Measurements from ENCODE around the gene ZDHHC14. TPM values are rescaled to one million over a fixed set of nuclear protein-coding genes. Genes with fewer than 3 reads are reported as not detected.

The ZDHHC14 gene
- total RNA-seq, 2 experiments from 2014 or later = 1.3 to 1.6 TPM

GRCh38 chr6:157560691-157561413 is 179.9 kb downstream of the ZDHHC14 start:
- no peaks in the 10 kb centered on the region for H3K36me3 ChIP-seq (ENCODE audit: insufficient read depth, low read length)
- POLR2A ChIA-PET = no interaction called here
- ATAC-seq (ENCODE audit: poor library complexity) (no peak), DNase-seq (no peak)
- H3K27ac Mint-ChIP-seq = no peak overlapping the region
- H3K9me3 ChIP-seq (ENCODE audit: control insufficient read depth in 1 of 2, insufficient read depth in 1 of 2, low read length in 2 of 2) = no peaks in the 10 kb centered on the region
- peaks cover 29% of the 10 kb centered on the region for H3K4me1 ChIP-seq (ENCODE audit: insufficient read depth, low read length)
- no peaks in the 10 kb centered on the region for H3K9me3 Mint-ChIP-seq
- H3K4me3 Mint-ChIP-seq = no peak overlapping the region
- H3K4me1 Mint-ChIP-seq (ENCODE audit: low read depth) = peaks cover 21% of the 10 kb centered on the region
- H3K4me3 ChIP-seq (ENCODE audit: low read length) = no peak overlapping the region
- no peaks in the 10 kb centered on the region for H3K27me3 Mint-ChIP-seq
- TF ChIP-seq CTCF (IDR thresholded peaks at IDR 0.05) = no peak
- no peaks in the 10 kb centered on the region for H3K27me3 ChIP-seq (ENCODE audit: control insufficient read depth in 1 of 2, insufficient read depth in 2 of 2, low read length in 2 of 2)
- no peaks in the 10 kb centered on the region for H3K36me3 Mint-ChIP-seq (ENCODE audit: low read depth)
- CTCF ChIA-PET = no interaction called here
- intact Hi-C loops (cut with DNase I, micrococcal nuclease) = no loop called here
- no peak overlapping the region for H3K27ac ChIP-seq (ENCODE audit: low read depth in 1 of 2, low read length in 2 of 2)

- Mint-ChIP-seq H3K4me1 (ENCODE audit: low read depth) (peaks cover 21% of the 10 kb centered on the region), H3K9me3 (no peaks in the 10 kb centered on the region), H3K36me3 (ENCODE audit: low read depth) (no peaks in the 10 kb centered on the region), H3K27me3 (no peaks in the 10 kb centered on the region), H3K4me3 (no peak overlapping the region), H3K27ac (no peak overlapping the region)
- no peaks in the 10 kb centered on the region for H3K9me3 ChIP-seq (ENCODE audit: control insufficient read depth in 1 of 2, insufficient read depth in 1 of 2, low read length in 2 of 2)
- no peaks in the 10 kb centered on the region for H3K27me3 ChIP-seq (ENCODE audit: control insufficient read depth in 1 of 2, insufficient read depth in 2 of 2, low read length in 2 of 2)
- ATAC-seq (ENCODE audit: poor library complexity) (no peak), DNase-seq (no peak)
- POLR2A ChIA-PET = no interaction called here
- intact Hi-C loops (cut with DNase I, micrococcal nuclease) = no loop called here
- H3K4me1 ChIP-seq (ENCODE audit: insufficient read depth, low read length) = peaks cover 29% of the 10 kb centered on the region
- H3K36me3 ChIP-seq (ENCODE audit: insufficient read depth, low read length) = no peaks in the 10 kb centered on the region
- no peak for TF ChIP-seq CTCF (IDR thresholded peaks at IDR 0.05)
- no peak overlapping the region for H3K4me3 ChIP-seq (ENCODE audit: low read length)
- H3K27ac ChIP-seq (ENCODE audit: low read depth in 1 of 2, low read length in 2 of 2) = no peak overlapping the region
- CTCF ChIA-PET = no interaction called here
These were observed 180.4 kb downstream of the ZDHHC14 start for GRCh38 chr6:157561414-157561790.

- Mint-ChIP-seq H3K27me3 (no peaks in the 10 kb centered on the region), H3K27ac (no peak overlapping the region), H3K36me3 (ENCODE audit: low read depth) (no peaks in the 10 kb centered on the region), H3K4me3 (peak overlapping the region; percentile 46), H3K9me3 (no peaks in the 10 kb centered on the region), H3K4me1 (ENCODE audit: low read depth) (peaks cover 21% of the 10 kb centered on the region)
- intact Hi-C loops (cut with DNase I, micrococcal nuclease) = no loop called here
- Histone ChIP-seq H3K27me3 (ENCODE audit: control insufficient read depth in 1 of 2, insufficient read depth in 2 of 2, low read length in 2 of 2) (no peaks in the 10 kb centered on the region), H3K27ac (ENCODE audit: low read depth in 1 of 2, low read length in 2 of 2) (no peak overlapping the region), H3K4me3 (ENCODE audit: low read length) (no peak overlapping the region), H3K9me3 (ENCODE audit: control insufficient read depth in 1 of 2, insufficient read depth in 1 of 2, low read length in 2 of 2) (no peaks in the 10 kb centered on the region), H3K36me3 (ENCODE audit: insufficient read depth, low read length) (no peaks in the 10 kb centered on the region), H3K4me1 (ENCODE audit: insufficient read depth, low read length) (peaks cover 29% of the 10 kb centered on the region)
- peak in 2 of 14 experiments; percentile 15 to 46 for DNase-seq
- TF ChIP-seq CTCF (IDR thresholded peaks at IDR 0.05) = no peak
- CTCF ChIA-PET = no interaction called here
- ATAC-seq (ENCODE audit: poor library complexity) = no peak
- POLR2A ChIA-PET = interaction anchor here (0.6 kb wide), 1 partner anchor 999 kb away, joined by 3 read pairs; no protein-coding TSS in a partner anchor
These were observed 181.2 kb downstream of the ZDHHC14 start for GRCh38 chr6:157561929-157562810.
